ENCODE results near the gene AGRP.

- TF ChIP-seq CTCF (IDR thresholded peaks at IDR 0.05 in 8 of 11, conservative IDR thresholded peaks at IDR 0.05 in 3 of 11) = no peak
- peak in 2 of 3 donors; percentile 28 to 59 for TF ChIP-seq POLR2AphosphoS5 (IDR thresholded peaks at IDR 0.05)
- no peak for TF ChIP-seq POLR2A (IDR thresholded peaks at IDR 0.05)
Observed at GRCh38 chr16:67435758-67436164, 47.6 kb downstream of the AGRP start.

All from spleen (tissue), 7 donors.